Activated effector memory CD4-positive, alpha-beta T cell treated with anti-CD3 and anti-CD28 coated beads, Interleukin-2, amount 50 U/mL, for 16 hours (primary cell): Measurements from ENCODE around the gene TMEM163.

ENCODE experiments used
- DNase-seq: peaks from one replicate; pipeline ENCODE4 v3.0.0-alpha.2; 2020

Gene TMEM163

GRCh38 chr2:134721596-134721995, 2.8 kb upstream of the TMEM163 start:
- no peak for DNase-seq

GRCh38 chr2:134718023-134718816, 580 bp downstream of the TMEM163 start:
- no peak for DNase-seq

GRCh38 chr2:134717286-134718022, 1.3 kb downstream of the TMEM163 start:
- no peak for DNase-seq

GRCh38 chr2:134716721-134717243, 2.0 kb downstream of the TMEM163 start:
- no peak for DNase-seq

GRCh38 chr2:134715932-134716643, 2.7 kb downstream of the TMEM163 start:
- no peak for DNase-seq

- DNase-seq, result no peak
These were observed 4.6 kb downstream of the TMEM163 start for GRCh38 chr2:134714228-134714627.

- DNase-seq, result no peak
These were observed 5.2 kb downstream of the TMEM163 start for GRCh38 chr2:134713606-134714005.

GRCh38 chr2:134713176-134713575, 5.6 kb downstream of the TMEM163 start:
- DNase-seq, result no peak

GRCh38 chr2:134712736-134713135, 6.1 kb downstream of the TMEM163 start:
- no peak for DNase-seq

- DNase-seq, result no peak
These were observed 6.5 kb downstream of the TMEM163 start for GRCh38 chr2:134712299-134712698.

- DNase-seq, result no peak
These were observed 7.1 kb downstream of the TMEM163 start for GRCh38 chr2:134711692-134712091.

GRCh38 chr2:134707330-134707676, 11.5 kb downstream of the TMEM163 start:
- no peak for DNase-seq

GRCh38 chr2:134706587-134707329, 12.0 kb downstream of the TMEM163 start:
- no peak for DNase-seq

GRCh38 chr2:134705861-134706586, 12.8 kb downstream of the TMEM163 start:
- no peak for DNase-seq

GRCh38 chr2:134704173-134704572, 14.6 kb downstream of the TMEM163 start:
- DNase-seq, result no peak

GRCh38 chr2:134703426-134703825, 15.4 kb downstream of the TMEM163 start:
- DNase-seq, result no peak

GRCh38 chr2:134700730-134701129, 18.1 kb downstream of the TMEM163 start:
- DNase-seq, result no peak

- DNase-seq, result no peak
These were observed 24.4 kb downstream of the TMEM163 start for GRCh38 chr2:134694411-134694810.

- no peak for DNase-seq
These were observed 25.2 kb downstream of the TMEM163 start for GRCh38 chr2:134693359-134694330.

- no peak for DNase-seq
These were observed 26.3 kb downstream of the TMEM163 start for GRCh38 chr2:134692499-134692898.
